Measurements from ENCODE around the gene ZNF385D.
"Not testable (repeated sequence)": the region's sequence is repeated elsewhere in the genome, so short reads cannot be mapped to it uniquely, and the experiment has no call there.

ZNF385D gene

DNA sequence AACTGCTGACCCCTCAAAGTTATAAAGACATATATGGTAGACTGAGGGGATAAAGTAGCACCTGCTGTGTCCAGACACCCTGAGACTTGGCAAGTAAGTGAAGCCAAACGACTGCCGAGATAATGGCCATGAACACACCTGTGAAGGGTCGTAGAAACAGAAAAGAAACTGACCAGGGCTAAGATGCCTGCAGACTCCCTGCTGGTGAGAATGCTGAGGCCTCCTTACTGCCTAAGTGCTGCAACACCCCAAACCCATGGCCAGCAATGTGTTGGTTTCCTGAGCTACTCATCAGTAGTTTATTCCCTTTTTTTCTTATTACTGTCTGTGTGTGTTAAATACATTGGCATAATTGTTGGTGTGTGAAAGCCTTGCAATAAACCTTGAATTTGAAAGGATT is 233.8 kb downstream of the ZNF385D start:
- no peak for DNase-seq (ENCODE audit: low spot score)

DNA sequence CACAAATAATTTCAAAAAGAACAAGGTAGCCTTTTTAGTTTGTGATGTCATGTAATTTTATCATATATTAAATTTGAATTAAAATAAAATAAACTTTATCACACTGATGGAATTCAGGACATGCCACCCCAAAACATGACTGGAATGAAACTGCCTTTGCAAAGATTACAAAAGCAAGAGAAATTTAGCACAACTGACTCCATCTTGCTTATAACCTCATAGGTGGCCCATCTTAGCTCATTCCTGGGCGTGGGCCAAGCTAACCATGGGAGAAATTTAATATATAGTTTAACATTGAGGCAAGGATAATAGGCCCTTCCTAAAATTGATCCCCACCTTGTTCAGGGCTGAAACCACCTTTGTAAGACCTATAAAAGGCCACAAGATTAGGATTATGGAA is 235.6 kb downstream of the ZNF385D start:
- no peak for DNase-seq (ENCODE audit: low spot score)

DNA sequence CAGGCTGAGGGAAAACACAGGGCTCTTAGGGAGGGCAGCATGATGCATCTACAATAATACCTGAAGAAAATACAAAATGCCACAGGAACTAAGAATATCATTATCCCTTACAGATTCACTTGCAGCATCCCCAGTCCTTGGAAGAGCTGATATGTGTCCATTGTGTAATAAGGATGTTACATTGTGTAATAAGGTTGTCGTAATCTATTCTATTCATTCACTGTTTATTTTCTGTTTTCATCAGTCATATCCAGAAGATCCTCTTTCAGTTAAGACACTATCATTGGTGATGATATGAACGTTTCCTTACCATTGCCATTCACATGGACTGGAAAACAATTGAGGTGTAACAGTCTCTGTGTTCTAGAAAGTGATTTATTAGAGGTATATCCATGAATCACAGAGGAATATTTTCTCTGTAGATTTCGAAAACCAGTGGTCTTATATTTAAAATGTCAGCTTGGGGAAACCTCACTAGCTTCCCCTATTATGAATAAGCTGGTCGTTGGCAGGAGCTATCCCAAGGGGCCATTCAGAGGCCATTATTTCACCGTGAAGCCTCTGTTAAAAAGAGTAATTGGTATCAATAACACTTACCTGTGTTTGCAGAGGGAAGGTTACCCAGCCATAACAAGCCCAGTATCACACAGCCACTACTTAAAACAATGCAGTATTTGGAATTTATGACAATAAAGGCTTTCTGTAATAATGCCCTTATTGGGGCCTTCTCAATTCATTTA is 241.1 kb downstream of the ZNF385D start:
- DNase-seq (ENCODE audit: low spot score), result no peak

DNA sequence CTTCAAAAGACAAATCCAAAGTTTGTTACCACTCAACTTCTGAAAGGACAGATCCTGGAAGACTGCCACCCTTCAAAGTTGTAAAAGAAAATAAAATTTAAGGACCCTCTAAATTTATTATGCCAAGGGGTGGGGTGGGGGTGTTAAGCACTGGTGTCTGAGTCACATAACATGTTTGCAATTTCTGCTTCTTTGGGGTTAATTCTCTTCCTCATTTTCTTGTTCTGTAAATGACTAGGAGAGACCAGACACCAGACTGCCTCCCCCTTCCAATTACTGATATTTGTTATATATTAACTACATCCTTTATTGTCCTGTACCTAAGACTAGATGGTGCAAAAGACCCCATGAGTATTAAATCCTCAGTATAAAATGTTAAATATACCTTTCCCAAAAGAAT is 242.8 kb downstream of the ZNF385D start:
- no peak for DNase-seq (ENCODE audit: low spot score)

DNA sequence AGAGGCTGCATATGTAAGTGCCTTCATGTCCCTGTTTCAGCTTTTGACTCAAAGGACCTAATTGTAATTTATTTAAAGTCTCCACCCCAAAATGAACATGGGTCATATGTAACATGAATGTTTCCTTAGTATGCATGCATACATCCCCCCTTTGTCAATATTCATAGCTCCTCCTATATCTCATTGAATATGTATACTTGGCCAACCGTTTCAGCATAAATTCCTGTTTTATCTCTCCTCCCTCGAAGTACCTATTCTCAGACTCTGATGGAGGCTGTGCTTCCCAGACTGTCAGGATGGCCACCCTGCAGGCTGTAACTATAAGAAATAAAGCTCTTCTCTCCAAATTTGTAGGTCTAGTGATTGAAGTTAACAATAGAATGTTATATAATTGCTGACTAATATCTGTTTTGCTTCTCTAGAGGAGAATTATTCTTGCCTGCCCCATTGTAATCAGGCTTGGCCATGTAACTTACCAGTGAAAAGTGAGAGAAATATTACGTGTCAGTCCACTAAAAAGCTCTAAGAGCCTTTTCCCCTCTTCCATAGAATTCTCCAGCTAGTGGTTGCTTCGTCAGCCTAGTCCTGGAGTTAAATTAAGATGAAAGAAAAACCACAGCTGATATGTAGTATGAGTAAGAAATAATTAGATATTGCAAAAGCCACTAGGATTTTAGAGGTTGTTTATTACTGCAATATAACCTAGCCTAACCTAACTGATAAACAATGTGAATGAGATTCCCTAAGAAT is 245.1 kb downstream of the ZNF385D start:
- DNase-seq (ENCODE audit: low spot score), result peak; percentile 8

DNA sequence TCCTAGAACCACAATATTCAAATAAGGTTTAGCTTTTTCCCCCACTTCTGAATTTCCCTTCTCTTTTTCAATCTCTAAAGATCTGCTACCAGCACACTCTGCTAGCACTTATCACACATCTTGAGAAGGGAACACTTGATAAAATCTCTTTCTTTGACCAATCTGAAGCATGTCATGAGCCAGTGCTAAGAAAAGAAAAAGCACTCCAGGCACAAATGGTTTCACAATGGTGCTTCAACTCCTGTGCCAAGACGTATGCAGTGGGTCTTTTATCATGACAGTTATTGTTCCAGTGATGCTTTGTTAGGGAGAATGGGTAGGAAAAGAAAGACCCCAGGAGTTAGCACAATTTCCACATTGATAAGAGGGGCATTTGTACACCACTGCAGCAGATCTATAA is 248.4 kb downstream of the ZNF385D start:
- DNase-seq (ENCODE audit: low spot score), result no peak

DNA sequence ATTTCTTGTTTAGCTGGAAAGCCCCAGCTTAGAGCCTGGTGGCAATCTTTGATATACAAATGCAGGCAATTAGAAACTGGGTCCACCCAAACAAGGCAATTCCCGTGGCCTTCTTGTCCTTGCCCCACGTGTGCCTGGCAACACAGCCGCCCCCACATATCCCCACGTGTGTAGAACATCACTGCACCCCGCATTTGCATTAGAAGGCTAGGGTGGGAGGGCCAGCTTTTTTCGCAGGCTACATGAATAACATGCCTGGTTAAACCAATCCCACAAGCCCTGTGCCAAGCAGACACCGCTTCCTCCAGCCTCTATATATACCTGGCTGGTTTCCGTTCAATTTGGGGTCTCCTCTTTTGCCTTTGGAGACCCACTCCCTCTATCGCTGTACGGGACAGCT is 250.2 kb downstream of the ZNF385D start:
- DNase-seq (ENCODE audit: low spot score), result no peak

DNA sequence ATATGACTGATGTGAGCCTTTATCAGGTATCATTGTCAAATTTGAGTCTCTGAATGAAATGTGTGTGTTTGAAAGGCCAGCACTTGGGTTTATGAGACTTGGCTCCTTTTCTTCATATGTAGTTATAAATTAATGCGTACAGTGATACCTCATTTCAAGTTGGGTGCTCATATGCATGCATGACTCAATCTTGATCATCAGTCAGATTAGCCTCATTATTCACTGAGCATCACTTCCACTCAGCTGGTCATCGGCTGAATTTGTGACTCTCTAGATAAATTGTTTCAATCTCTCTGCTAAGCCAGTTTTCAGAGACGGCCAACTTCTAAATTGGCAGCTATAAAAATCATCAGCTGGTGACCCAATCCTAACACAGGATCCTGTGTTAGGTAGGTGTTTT is 260.3 kb downstream of the ZNF385D start:
- DNase-seq (ENCODE audit: low spot score), result not testable (repeated sequence)

DNA sequence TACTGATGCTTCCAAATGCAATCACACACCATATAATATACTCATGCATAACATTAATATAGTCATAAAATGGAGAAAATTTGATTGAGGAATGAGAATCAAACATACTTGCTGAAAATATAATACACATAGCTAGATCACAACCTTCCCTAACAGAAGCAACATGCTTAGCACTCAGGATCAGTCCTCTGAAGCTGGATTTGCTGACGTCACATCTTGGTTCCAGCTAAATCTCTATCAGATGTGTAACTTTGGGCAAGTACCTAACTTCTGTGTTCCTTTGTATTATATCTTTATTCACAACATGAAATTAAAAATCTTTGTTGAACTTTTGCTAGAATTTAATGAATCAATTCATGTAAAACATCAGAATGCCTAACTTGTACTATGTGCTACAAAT is 263.5 kb downstream of the ZNF385D start:
- DNase-seq (ENCODE audit: low spot score), result no peak

DNA sequence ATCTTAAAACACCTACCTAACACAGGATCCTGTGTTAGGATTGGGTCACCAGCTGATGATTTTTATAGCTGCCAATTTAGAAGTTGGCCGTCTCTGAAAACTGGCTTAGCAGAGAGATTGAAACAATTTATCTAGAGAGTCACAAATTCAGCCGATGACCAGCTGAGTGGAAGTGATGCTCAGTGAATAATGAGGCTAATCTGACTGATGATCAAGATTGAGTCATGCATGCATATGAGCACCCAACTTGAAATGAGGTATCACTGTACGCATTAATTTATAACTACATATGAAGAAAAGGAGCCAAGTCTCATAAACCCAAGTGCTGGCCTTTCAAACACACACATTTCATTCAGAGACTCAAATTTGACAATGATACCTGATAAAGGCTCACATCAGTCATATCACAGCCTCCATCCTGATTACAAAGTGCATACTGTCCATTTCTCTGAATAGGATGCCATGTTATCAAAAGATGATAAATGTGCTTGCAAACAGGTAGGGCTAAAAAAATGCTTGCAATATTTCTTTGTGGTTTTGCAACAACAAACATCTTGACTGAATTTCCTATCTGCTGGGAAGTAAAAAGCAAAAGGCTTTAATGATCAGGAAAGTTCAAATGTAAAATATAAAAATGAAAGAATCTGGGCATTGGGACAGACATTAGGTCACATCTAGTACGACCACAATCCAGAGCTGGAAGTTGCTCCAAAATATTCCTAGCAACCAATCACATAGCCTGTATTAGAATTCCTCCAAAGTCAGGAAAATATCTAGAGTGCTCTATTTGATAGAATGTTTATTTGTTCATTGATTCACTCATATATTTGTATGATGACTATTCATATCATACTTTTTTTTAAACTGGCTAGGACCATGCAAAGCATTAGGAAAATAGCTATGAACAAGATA is 264.7 kb downstream of the ZNF385D start:
- DNase-seq (ENCODE audit: low spot score), result not testable (repeated sequence)

DNA sequence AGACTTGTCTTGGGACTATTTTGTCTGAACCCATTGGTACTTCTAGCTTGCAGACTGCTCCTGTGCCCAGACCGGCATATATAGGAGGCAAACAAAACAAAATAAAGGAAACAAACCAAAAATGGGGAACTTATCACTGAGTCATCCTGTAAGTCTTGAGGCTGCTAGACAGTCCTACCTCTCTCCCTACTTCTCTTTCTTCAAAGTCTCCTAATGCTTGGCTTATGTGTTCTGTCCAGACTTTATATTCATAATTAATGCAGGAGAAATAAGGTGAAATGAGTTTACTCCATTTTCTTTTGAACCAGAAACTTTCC is 266.2 kb downstream of the ZNF385D start:
- DNase-seq (ENCODE audit: low spot score), result no peak

DNA sequence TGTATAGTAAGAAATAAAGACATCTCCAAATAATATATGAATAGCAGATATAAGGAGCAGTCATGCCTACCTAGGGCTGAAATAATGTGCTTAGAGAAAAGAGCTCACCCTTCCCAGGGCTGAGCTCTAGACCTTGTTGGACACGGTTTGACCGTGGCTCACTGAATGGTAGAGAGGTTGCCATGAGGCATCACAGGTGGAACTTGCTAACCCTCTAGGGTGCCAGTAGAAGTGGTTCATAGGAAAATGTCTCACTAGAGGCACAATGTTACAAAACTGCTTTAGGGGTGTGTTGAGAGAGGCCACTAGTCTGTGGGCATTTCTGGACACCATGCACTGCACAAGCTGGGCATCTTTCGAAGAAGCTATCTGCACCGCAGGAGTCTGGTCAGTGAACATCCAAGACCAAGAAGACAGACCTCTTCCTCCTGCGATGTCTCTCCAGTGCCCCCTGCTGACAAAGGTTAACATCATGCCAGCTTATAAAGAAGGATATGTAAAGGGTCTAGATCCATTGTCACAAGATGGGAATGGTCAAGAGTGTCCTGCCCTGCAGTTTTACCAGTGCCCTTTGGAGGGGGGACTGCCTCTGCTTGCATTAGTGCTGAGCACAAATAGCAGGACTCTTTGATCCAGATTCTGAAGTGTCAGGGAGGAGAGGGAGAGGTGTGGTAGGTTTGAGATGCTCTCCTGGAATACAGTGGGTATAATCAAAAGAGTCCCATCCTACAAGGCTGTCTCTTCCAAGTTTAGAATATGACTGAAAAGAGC is 266.8 kb downstream of the ZNF385D start:
- DNase-seq (ENCODE audit: low spot score), result peak; percentile 41

DNA sequence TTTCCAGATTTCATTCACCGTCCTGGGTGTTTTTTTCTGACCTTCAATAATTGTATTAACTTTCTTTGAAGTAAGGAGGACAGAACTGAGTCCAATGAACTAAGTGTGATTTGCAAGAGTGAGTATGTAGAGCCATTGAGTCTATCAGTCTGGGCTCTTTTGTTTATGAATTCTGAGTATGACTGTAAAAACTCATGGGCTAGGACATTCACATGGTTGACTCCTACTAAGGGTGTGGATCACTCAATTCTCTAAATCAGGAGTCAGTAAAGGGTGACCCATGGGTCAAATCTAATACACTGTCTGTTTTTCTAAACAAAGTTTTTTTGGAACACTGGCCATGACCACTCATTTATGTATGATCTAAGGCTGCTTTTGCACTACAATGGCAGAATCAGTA is 269.0 kb downstream of the ZNF385D start:
- DNase-seq (ENCODE audit: low spot score), result no peak

DNA sequence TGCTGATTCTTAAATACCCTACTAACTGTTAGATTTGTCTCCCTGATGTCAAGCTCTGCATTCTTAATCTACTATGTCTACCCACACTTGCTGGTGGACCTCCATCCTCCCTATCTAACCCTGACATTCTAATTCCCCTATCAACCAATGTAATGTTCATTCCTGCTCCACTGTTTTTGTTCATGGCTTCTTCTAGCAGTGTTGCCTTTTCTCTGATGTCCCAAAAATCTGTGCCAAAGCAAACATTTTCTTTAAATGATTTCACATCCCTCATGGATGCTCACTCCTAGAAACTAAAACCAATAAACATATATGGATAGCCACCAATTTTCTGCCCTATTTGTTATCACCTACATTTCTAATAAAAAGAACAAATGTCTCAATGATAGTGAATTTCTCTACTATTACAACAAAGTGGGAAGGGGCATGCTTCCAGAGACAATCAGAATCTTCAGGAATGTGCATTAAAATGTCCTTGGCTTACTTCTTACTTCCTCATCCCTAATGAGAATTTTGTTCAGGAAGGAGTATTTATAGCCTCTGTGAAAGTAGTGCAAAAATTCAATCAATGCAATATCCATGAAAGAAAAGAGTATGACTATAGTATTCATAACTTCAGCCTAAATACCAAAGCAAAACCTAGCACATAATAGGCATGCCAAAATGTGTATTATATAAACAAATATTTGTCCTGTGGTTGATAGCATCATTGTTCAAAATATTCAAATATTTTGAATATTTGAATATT is 273.3 kb downstream of the ZNF385D start:
- no peak for DNase-seq (ENCODE audit: low spot score)

DNA sequence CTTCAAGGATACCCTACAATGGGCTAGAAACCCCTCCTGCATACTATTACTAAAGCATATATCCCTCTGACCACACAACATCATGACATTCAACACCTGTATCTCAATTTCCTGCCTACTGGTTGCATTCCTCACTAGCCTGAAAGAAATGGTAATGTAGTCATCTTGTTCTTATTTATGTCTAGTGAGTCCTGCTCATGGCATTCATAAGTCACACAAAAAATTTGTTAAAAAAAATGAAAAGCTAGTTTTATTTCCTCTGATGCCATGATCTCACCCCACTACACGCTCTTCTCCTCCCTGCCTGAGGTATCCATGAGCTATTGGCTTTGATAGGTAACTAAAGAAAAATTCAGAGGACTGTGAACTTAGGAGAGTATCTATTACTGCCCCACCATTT is 284.5 kb downstream of the ZNF385D start:
- no peak for DNase-seq (ENCODE audit: low spot score)

DNA sequence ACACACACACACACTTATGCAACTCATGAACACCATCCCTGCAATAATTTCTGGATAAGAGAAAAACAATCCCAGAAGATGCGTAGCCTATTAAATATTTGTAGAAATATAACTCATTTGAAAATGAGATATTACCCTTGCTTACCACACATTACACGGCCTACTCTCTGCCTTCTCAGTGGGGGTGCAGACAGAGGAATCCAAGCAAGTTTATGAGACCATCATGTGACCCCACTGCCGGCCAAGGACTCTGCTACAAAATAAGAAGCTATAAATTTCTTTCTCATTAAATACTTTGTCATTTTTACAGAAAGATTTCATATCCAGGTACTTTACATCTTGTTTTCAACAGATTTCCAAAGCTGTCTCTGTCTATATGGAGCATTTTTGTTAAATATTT is 286.3 kb downstream of the ZNF385D start:
- no peak for DNase-seq (ENCODE audit: low spot score)

DNA sequence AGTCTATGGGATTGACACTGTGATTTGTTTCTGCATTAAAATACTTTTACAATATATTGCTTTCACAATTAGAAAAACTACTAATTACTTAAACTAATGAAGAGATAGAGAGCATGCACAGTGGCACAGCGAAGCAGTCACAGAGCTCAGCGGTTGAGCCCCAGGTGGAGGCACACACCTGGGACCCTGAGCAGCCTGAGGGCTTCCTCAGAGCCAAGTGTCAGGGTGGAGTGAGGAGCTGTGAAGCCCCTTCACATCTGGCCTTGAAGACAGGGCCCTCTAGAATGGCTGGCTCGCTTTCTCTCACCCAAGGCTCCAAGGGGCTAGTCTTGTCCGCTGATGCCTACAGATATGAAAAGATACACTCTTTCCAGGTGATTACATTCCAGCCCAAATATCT is 287.7 kb downstream of the ZNF385D start:
- no peak for DNase-seq (ENCODE audit: low spot score)

DNA sequence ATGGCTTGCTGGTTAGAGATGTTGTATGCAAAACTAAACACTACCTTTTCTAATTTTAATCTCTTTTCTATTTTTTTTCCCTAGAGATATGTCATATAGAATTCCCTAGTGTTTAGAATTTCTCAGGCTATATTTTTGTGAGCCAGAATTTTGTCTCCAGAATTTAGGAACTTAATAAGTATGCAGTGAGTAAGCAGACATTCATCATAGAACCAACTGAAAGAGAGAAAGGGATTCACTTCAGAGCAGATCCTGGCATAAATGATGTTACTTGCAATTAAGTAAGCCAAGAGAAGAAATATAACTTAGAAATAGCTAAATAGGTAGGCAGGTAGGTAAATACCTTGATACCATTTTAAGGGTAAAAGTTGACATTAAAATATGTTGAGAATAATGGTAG is 288.9 kb downstream of the ZNF385D start:
- DNase-seq (ENCODE audit: low spot score), result no peak

DNA sequence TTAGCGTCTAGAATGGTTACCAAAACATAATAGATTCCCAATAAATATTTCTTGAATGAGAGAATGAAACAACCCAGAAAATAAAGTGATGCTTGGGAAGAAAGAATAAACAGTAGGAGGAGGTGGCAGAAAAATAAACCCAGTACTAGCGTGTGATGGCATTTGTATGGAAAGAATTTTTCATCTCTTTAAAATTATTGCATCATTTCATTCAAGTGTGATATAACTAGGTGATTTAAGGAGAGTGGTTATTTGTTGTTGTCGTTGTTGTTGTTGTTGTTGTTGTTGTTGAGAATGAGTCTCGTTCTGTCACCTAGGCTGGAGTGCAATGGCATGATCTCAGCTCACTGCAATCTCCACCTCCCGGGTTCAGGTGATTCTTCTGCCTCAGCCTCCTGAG is 293.9 kb downstream of the ZNF385D start:
- DNase-seq (ENCODE audit: low spot score), result no peak

DNA sequence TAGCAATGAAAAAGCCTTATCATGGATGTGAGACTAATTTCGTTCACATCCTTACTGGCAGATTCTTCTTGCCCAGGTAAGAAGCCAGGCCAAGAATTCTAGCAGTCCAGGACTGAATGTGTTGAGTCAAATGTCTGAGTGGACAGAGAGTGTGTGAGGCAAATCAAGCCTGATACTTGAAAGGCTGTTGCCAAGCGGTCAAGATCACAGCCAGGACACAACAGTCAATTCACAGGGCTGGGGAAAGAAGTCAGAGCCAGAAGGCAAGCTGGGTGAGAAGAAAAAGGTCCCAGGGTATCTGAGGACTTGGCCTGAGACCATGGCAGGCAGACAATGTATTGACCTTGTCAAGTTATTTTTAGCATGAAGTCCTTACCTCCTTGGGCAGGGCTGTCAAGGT is 301.3 kb downstream of the ZNF385D start:
- no peak for DNase-seq (ENCODE audit: low spot score)

DNA sequence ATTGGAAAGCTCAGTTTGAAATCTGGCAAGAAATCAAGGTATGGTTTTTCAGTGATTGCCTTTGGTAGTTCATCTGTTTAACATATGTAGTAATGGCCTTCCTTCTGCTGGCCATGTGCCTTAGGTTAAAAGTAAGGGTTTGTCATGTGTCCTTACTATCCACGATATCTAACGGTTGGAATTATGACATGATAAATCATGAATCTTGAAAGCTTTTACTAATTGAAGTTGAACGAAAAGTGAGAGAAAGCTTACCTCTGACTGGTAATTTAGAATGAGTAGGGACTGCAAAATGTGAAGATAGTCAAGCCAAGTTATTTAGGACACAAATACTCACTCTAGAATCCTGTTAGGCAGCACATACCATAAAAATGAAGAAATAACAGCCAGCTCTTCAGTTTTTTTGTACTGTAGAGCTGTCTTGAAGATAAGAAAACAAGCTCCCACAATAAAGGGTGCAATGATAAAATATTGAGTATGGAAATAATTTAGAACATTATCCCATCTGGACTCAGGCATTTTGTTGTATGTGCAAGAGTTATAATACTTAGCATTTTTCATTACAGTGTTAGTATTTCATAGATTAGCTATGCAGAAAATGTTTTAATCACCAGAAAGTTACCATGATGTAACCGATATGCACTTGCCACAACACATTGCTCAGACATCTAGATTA is 303.4 kb downstream of the ZNF385D start:
- DNase-seq (ENCODE audit: low spot score), result no peak
